Measurements from ENCODE around the gene ICA1.

The ICA1 gene

GRCh38 chr7:8160779-8161345, 101.1 kb downstream of the ICA1 start:
- no peak for DNase-seq (ENCODE audit: low read depth in 3 of 3)

- no peak for DNase-seq (ENCODE audit: low read depth in 3 of 3)
Measured at GRCh38 chr7:8160250-8160649, 101.7 kb downstream of the ICA1 start.

- DNase-seq (ENCODE audit: low read depth in 3 of 3), result no peak
Measured at GRCh38 chr7:8159595-8159994, 102.4 kb downstream of the ICA1 start.

- no peak for DNase-seq (ENCODE audit: low read depth in 3 of 3)
Measured at GRCh38 chr7:8157296-8157695, 104.7 kb downstream of the ICA1 start.

GRCh38 chr7:8155836-8156235, 106.1 kb downstream of the ICA1 start:
- DNase-seq (ENCODE audit: low read depth in 3 of 3), result no peak

- DNase-seq (ENCODE audit: low read depth in 3 of 3), result no peak
Measured at GRCh38 chr7:8154272-8154671, 107.7 kb downstream of the ICA1 start.

- DNase-seq (ENCODE audit: low read depth in 3 of 3), result no peak
Measured at GRCh38 chr7:8152489-8153192, 109.3 kb downstream of the ICA1 start.

- DNase-seq (ENCODE audit: low read depth in 3 of 3), result no peak
Measured at GRCh38 chr7:8151161-8151725, 110.7 kb downstream of the ICA1 start.

GRCh38 chr7:8149222-8149621, 112.7 kb downstream of the ICA1 start:
- no peak for DNase-seq (ENCODE audit: low read depth in 3 of 3)

GRCh38 chr7:8147760-8148463, 114.1 kb downstream of the ICA1 start:
- no peak for DNase-seq (ENCODE audit: low read depth in 3 of 3)

GRCh38 chr7:8146788-8147413, 115.1 kb downstream of the ICA1 start:
- no peak for DNase-seq (ENCODE audit: low read depth in 3 of 3)

- DNase-seq (ENCODE audit: low read depth in 3 of 3), result no peak
Measured at GRCh38 chr7:8146106-8146787, 115.7 kb downstream of the ICA1 start.

- no peak for DNase-seq (ENCODE audit: low read depth in 3 of 3)
Measured at GRCh38 chr7:8144856-8145255, 117.1 kb downstream of the ICA1 start.

- DNase-seq (ENCODE audit: low read depth in 3 of 3), result no peak
Measured at GRCh38 chr7:8143151-8143874, 118.7 kb downstream of the ICA1 start.

- DNase-seq (ENCODE audit: low read depth in 3 of 3), result no peak
Measured at GRCh38 chr7:8142477-8142876, 119.5 kb downstream of the ICA1 start.

GRCh38 chr7:8141070-8141469, 120.9 kb downstream of the ICA1 start:
- DNase-seq (ENCODE audit: low read depth in 3 of 3), result no peak

GRCh38 chr7:8136051-8136730, 125.8 kb downstream of the ICA1 start:
- DNase-seq (ENCODE audit: low read depth in 3 of 3), result no peak

GRCh38 chr7:8135417-8135816, 126.5 kb downstream of the ICA1 start:
- DNase-seq (ENCODE audit: low read depth in 3 of 3), result no peak

- no peak for DNase-seq (ENCODE audit: low read depth in 3 of 3)
Measured at GRCh38 chr7:8134089-8134733, 127.8 kb downstream of the ICA1 start.

Measured in stimulated activated CD4-positive, alpha-beta T cell treated with anti-CD3 and anti-CD28 coated beads, TNF-alpha, amount 100 ng/mL, for 4 hours (primary cell).